NCI-H187 treated with DMSO at 0.1 percent for 48 hours (cell line): ENCODE measurements around the gene STX8.
"Not testable (repeated sequence)": the region's sequence is repeated elsewhere in the genome, so short reads cannot be mapped to it uniquely, and the experiment has no call there.

ENCODE experiments used
- DNase-seq: peaks from one replicate; lab custom pipeline; 2025; lab: John Stamatoyannopoulos, UW

Gene STX8

GRCh38 chr17:9509236-9509816 is 66.3 kb downstream of the STX8 start:
- DNase-seq = no peak

DNA sequence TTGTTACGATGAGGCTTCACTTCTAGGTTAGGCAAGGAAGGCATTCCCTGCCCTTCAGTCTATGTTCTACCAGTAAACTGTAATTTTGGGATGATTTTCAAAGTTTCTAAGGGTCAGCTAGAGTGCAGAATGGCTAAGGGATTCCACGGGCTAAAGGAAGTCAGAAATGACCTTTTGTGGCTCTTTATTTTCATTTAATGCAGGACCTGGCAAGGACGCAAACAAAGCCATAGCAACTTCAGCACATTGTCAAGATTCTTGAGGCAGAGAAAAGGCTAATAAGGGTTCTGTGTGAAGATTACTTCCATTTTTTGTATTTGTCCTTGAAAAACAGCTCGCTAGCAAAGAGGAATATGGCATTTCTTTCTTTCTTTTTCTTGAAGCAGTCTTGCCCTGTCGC is 76.6 kb downstream of the STX8 start:
- DNase-seq = no peak

DNA sequence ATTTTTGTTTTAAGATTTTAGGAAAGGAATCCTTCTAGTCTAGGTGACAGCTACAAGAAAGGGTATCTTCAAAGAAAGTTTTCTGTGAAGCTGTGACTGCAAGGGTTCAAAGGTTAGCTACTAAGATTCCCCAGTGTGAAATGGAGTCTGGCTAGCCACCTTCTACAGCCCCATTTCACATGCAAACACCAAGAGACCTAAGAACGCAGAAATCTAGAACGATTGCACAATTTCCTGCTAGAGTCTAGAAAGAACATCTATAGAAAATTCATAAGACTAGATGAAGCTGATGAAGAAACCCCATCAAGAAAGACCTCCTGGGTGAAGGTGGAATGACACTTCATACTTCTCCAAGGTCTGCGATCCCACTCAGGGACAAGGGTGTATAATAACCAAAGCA is 77.1 kb downstream of the STX8 start:
- DNase-seq = no peak

- no peak for DNase-seq
Measured at GRCh38 chr17:9488556-9488955, 87.1 kb downstream of the STX8 start.

DNA sequence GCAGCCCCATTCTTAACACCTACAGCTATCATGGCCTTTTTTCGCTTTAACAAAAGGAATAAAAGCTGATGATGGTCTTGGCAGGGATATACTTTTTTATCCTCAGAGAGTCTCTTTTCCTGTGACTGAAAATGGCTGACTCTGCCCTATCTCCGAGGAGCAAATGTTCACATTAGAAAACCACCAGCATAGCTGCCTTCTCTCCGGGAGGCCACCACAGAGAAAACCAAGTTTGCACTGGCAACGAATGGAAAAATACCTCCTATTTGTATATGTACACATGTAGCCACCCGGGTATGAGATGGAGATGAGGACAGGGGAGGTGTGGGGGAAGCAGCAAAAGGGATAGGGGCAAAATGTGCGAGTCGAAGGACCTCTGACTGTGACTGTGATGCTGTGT is 88.2 kb downstream of the STX8 start:
- DNase-seq = no peak

DNA sequence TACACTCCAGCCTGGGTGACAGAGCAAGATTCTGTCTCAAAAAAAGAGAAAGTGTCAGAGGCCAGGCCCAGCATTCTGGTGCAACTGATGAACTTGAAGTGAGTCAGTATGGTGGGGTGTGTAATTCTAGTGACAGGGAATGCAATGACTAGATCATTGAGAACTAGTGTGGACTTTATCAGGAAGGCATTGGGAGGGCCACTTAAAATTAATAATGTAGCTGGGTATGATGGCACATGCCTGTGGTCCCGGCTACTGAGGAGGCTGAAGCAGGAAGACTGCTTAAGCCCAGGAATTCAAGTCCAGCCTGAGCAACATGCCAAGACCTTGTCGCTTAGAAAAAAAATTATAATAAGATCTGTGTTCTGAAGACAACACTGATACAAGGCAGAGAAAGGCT is 90.8 kb downstream of the STX8 start:
- no peak for DNase-seq

GRCh38 chr17:9479964-9480363 is 95.7 kb downstream of the STX8 start:
- DNase-seq = no peak

DNA sequence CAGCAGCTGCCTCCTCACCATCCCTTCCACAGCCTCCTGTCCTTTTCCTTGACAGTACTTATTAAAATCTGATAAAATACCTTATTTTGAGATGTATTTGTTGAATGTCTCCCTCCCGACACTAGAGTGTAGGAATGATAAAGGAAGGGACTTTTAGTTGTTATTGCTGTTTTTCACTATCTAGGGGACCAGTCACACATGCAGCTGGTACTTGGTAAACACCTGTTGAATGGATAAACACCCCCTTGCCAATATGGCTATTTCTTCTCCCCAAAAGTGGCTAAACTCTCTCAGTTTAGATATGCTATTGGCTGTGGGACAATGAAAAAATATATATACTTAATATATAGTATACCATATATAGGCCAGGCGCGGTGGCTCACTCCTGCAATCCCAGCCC is 96.7 kb downstream of the STX8 start:
- DNase-seq = no peak

DNA sequence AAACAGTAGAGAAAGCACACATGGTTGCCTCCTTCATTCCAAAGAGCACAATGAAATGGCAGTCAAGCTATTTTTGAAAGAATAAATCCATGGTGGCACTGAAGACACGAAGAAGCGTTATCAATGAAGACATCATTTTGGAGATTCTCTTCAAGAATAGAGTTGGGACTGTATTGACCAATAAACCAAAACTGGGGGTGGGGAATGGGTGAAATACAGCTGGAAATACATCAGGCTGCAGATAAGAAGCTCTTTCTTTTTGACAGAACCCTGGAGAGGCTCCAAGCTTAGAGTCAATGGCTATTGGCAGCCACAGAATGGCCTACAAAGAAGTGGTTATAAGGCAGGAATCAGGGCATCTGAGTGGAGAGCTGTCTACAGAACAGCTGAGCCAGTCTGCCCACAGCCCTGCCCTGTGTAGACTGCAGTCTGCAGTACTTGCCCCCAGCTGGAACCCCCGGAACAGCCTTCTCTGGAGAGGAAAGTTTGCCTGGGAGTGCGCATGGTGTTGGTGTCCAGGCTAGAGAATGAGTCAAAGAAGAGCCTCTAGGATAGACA is 100.4 kb downstream of the STX8 start:
- DNase-seq = no peak

DNA sequence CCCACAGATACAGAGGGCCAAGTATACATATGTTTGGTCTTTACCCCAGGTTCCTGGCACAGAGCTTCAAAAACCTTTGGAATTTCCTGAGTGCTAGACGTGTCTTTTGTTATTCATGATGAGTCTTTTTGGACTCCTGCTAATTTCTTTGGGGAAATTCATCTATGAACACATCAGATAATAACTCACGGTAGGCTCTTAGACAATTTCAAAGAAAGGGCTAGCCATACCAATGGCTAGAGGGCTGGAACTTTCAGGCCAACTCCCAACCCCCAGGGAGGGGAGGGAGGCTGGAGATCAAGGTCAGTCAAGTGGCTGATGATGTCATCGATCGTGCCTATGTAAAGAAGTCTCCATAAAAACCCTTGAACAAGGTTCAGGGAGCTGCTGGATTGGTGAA is 101.9 kb downstream of the STX8 start:
- DNase-seq = no peak

DNA sequence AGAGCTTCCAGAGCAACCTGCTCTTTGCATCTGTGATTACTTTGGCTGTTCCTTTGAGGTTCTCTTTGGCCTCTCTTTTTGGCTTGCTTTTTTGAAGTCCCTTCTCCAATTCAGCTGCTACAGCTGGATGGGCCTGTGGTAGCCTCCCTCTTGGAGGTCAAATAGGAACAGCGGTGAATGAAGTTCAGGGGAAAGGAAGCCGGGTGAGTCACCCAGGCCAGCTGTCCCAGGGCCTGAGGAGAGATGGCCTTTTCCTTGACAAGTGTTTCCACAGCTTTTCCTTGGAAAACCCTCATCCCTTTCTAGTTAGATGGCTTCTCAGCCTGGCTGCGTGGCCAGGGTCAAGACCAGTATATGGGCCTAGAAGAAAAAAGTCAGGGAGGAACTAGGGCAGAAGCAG is 103.1 kb downstream of the STX8 start:
- DNase-seq = no peak

GRCh38 chr17:9472094-9472493 is 103.5 kb downstream of the STX8 start:
- no peak for DNase-seq

GRCh38 chr17:9470171-9470570 is 105.4 kb downstream of the STX8 start:
- no peak for DNase-seq

DNA sequence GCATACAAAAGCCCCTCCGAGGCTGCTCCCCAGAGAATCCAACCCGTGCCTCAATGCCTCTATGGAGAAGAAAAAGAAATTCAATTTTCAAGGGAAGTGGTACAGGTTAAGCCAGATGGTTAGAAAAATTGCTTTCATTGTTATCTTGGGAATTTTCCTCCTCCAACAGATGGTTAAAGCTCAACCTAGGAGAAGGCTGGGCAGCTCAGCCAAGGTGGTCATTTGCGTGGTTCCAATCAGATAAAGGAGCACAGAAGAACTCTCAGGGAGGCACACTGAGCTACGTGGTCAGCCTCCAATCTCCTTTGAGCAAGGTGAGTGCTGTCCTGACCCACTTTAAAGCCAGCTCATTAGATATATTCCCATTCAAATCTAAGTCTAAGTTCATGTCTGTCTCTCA is 106.7 kb downstream of the STX8 start:
- DNase-seq = no peak

GRCh38 chr17:9468532-9468931 is 107.1 kb downstream of the STX8 start:
- DNase-seq = no peak

GRCh38 chr17:9467518-9467917 is 108.1 kb downstream of the STX8 start:
- no peak for DNase-seq

GRCh38 chr17:9465210-9465921 is 110.3 kb downstream of the STX8 start:
- DNase-seq = no peak

DNA sequence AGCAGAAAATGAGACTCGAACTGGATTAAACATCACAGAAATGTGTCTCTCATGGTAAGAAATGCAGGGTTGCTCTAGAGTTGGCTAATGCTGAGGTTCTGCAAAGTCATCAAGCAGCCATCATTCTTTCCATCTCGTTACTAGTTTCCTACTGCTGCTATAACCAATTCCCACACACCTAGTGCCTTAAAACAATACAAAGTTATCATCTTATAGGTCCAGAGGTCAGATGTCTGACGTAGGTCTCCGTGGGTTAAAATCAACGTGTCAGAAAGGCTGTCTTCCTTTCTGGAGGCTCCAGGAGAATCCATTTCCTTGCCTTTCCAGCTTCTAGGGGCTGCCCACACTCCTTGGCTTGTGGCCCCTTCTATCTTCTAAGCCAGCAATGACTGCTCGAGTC is 118.6 kb downstream of the STX8 start:
- DNase-seq = no peak

DNA sequence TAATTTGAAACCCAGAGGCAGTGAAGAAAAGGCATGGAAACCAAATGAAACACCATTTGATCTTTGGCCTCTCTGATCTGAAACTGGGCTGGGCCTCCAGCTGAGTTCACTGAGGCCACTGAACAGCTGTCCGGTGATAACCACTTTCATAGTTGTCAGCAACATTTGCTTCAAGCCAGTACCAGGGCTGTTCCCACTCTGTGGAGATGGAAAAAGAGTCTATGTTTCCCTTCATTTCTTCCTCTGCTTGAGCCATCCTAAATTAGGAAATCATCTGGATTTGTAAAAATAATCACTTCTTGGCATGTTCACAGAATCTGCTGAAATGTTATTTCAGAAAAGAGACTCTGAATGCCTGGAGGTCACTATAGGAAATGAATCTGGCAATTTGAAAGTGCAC is 119.3 kb downstream of the STX8 start:
- no peak for DNase-seq

DNA sequence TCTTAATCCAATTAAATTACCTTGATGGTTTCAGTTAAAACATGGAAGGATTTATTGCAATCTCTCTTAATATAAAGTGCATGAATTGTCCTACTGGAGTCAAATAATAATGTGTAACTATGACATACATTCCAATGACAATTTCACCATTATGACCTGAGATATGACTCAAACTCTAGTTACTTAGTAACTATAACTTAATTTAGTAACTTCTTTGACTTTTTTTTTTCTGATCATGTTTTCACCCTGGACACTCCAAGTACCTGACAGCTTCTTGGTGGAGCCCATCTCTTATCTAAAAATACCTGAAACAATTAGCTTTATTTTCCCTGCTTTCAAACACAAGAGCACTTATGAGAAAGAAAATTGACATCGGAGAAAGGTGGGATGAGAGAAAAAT is 123.7 kb downstream of the STX8 start:
- DNase-seq = no peak

DNA sequence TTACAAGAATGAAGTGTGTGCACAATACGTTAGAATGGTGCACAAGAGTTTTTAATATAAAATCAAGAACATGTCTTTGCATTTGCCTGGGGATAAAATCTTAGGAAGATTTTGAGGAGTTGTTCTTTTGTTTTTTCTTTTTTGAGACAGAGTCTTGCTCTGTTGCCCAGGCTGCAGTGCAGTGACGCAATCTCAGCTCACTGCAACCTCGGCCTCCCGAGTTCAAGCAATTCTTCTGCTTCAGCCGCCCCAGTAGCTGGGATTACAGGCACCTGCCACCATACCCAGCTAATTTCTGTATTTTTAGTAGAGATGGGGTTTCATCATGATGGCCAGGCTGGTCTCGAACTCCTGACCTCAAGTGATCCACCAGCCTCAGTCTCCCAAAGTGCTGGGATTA is 128.3 kb downstream of the STX8 start:
- DNase-seq = not testable (repeated sequence)

- DNase-seq = no peak
Measured at GRCh38 chr17:9446528-9446927, 129.1 kb downstream of the STX8 start.

- DNase-seq = no peak
Measured at GRCh38 chr17:9445424-9445823, 130.2 kb downstream of the STX8 start.

DNA sequence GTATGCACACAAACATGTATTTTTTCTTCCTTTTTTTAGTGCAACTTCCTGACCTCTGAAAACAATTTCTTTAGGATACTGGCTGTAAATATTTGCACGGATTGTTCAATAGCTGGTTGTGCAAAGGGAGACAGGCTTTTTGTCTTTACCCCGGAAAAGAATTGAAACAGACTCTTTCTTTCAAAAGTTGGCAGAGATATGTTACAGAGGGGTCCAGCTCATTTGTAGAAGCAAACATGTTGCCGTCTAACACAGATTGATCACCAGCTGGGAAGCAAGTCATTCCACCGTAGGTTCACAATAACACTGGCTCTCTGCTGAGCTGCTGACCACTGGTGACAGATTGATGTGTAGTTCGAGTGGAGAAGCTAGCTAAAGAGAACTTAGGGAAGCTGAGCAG is 130.9 kb downstream of the STX8 start:
- DNase-seq = no peak
